Posterior cingulate gyrus (tissue), 11 donors: ENCODE measurements around the gene CYB561A3.

Experiments used
- DNase-seq, 10 donors: peaks; one replicate each; pipeline versions ENCODE4 v3.0.0 to v3.0.0-alpha.2; 2020 to 2021; ENCODE audit warnings: mixed read lengths in 3 of 10
- intact Hi-C: fragments of 100-400 bp; cut with DNase I; formaldehyde crosslinking; loops from one replicate; pipeline ENCODE4 v1.15.1; 2023

CYB561A3 gene

GRCh38 chr11:61369372-61370348 is 8.0 kb upstream of the CYB561A3 start:
- DNase-seq: no peak
- intact Hi-C loops: no loop called here

- intact Hi-C loops: no loop called here
- no peak for DNase-seq
Observed at GRCh38 chr11:61368646-61369045, 7.0 kb upstream of the CYB561A3 start.

GRCh38 chr11:61367406-61367805 is 5.7 kb upstream of the CYB561A3 start:
- no peak for DNase-seq
- intact Hi-C loops: no loop called here

- intact Hi-C loops: no loop called here
- DNase-seq: peak in 1 of 10 donors; percentile 4
Observed at GRCh38 chr11:61364012-61364675, 2.5 kb upstream of the CYB561A3 start.

GRCh38 chr11:61362542-61362875 is 827 bp upstream of the CYB561A3 start:
- DNase-seq: peak in 1 of 10 donors; percentile 43
- intact Hi-C loops: no loop called here

- intact Hi-C loops: loop anchor here (1.0 kb wide), 1 partner anchor 28 kb away; the partner anchor contains the start of genes DDB1 and TKFC
- peak in 1 of 10 donors; percentile 56 for DNase-seq
Observed at GRCh38 chr11:61361237-61361740, 393 bp downstream of the CYB561A3 start.

- intact Hi-C loops: no loop called here
- DNase-seq: peak in 1 of 10 donors; percentile 37
Observed at GRCh38 chr11:61359516-61359915, 2.2 kb downstream of the CYB561A3 start.

- intact Hi-C loops: no loop called here
- DNase-seq: peak in 2 of 10 donors; percentile 59 to 67
Observed at GRCh38 chr11:61358566-61358965, 3.1 kb downstream of the CYB561A3 start.

GRCh38 chr11:61357894-61358239 is 3.8 kb downstream of the CYB561A3 start:
- DNase-seq: peak in 2 of 10 donors; percentile 37 to 39
- intact Hi-C loops: no loop called here

- intact Hi-C loops: no loop called here
Observed at GRCh38 chr11:61357233-61357893, 4.3 kb downstream of the CYB561A3 start.

GRCh38 chr11:61356706-61357105 is 5.0 kb downstream of the CYB561A3 start:
- DNase-seq: peak in 2 of 10 donors; percentile 18 to 67
- intact Hi-C loops: no loop called here

More at GRCh38 chr11:61357233-61357893, 4.3 kb downstream of the CYB561A3 start:
- DNase-seq: peak in 2 of 10 donors; percentile 32 to 84

GRCh38 chr11:61354208-61354607 is 7.5 kb downstream of the CYB561A3 start:
- DNase-seq: peak in 1 of 10 donors; percentile 3
- intact Hi-C loops: no loop called here

- intact Hi-C loops: no loop called here
- DNase-seq: peak in 1 of 10 donors; percentile 38
Observed at GRCh38 chr11:61353131-61354067, 8.3 kb downstream of the CYB561A3 start.

GRCh38 chr11:61352038-61352437 is 9.6 kb downstream of the CYB561A3 start:
- intact Hi-C loops: no loop called here
- no peak for DNase-seq

- peak in 1 of 10 donors; percentile 26 for DNase-seq
- intact Hi-C loops: no loop called here
Observed at GRCh38 chr11:61350803-61351202, 10.9 kb downstream of the CYB561A3 start.

GRCh38 chr11:61350336-61350735 is 11.3 kb downstream of the CYB561A3 start:
- intact Hi-C loops: no loop called here
- DNase-seq: peak in 1 of 10 donors; percentile 52

- DNase-seq: no peak
- intact Hi-C loops: no loop called here
Observed at GRCh38 chr11:61349916-61350315, 11.8 kb downstream of the CYB561A3 start.

GRCh38 chr11:61349189-61349751 is 12.4 kb downstream of the CYB561A3 start:
- DNase-seq: peak in 1 of 10 donors; percentile 29
- intact Hi-C loops: no loop called here

- peak in 1 of 10 donors; percentile 56 for DNase-seq
- intact Hi-C loops: no loop called here
Observed at GRCh38 chr11:61347916-61348461, 13.7 kb downstream of the CYB561A3 start.
